ENCODE results near the gene GPR152. TPM values are rescaled to one million over a fixed set of nuclear protein-coding genes. Genes with fewer than 3 reads are reported as not detected.

The GPR152 gene
- total and polyA plus RNA-seq, 2 donors (not counting 3 experiments of a cell fraction or from before 2014, with no cell fraction given) = not detected

DNA sequence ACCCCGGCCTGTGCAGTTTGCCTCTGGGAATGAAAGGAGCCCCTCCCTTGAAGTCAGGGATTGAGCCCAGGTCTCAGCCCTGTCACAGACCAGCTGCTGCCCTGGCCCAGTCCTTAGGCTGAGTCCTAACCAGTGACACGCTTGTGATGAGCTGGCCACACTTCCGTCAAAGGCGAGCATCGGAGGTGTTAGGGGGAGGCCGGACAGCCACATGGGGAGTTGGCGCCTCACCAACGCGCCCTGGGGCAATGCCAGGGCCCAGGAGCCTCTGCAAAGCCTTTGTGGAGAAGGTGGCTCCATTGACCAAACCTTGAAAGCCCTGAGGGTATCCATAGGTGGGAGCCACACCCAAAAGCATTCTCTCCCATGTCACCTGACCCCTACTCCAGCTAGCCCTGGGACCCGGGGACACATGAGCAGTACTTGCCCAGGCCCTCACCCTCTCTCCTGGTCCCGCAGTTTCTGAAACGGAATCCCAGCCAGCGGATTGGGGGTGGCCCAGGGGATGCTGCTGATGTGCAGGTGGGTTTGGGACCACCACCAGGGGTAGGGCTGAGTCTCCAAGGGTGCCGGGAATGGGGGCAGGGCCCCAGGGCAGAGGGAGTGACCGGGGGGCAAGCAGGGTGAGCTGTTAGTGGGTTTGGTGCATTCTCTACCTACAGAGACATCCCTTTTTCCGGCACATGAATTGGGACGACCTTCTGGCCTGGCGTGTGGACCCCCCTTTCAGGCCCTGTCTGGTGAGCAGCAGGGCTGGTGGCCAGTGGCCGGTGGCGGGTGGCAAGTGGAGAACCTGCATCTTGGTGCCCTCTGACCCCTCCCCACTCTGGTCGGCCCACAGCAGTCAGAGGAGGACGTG, 18.8 kb downstream of the GPR152 start:
- Histone ChIP-seq H3K27ac (ENCODE audit: insufficient read depth, low read depth, low read length) (no peak overlapping the region), H3K9me1 (replicated peaks; ENCODE audit: control insufficient read depth, extremely low read depth, insufficient read depth, low read length) (no peaks in the 10 kb centered on the region), H3K4me3 (replicated peaks in 1 of 3; ENCODE audit: insufficient read depth in 1 of 3, low read depth in 1 of 3, low read length in 3 of 3) (no peak overlapping the region), H2AFZ (ENCODE audit: low read depth, low read length) (no peak overlapping the region), H3K9ac (replicated peaks; ENCODE audit: extremely low read depth, insufficient read depth, low read length) (no peak overlapping the region), H3K36me3 (ENCODE audit: control insufficient read depth in 2 of 2, extremely low read depth in 1 of 2, insufficient read depth in 2 of 2, low read length in 2 of 2) (peaks cover 0 to 35% of the 10 kb centered on the region in 2 experiments), H3K27me3 (ENCODE audit: control insufficient read depth in 2 of 2, insufficient read depth in 2 of 2, low read length in 2 of 2) (no peaks in the 10 kb centered on the region), H3K79me2 (ENCODE audit: control insufficient read depth, insufficient read depth, low read length) (peaks cover 7% of the 10 kb centered on the region), H3K4me1 (ENCODE audit: control insufficient read depth, extremely low read depth, insufficient read depth, low read length) (no peaks in the 10 kb centered on the region), H3K4me2 (ENCODE audit: insufficient read depth, low read length) (no peak overlapping the region), H3K9me3 (replicated peaks; ENCODE audit: control insufficient read depth, insufficient read depth, low read length) (no peaks in the 10 kb centered on the region), H4K20me1 (replicated peaks; ENCODE audit: control insufficient read depth, extremely low read depth, insufficient read depth, low read length) (no peaks in the 10 kb centered on the region)
- DNase-seq (ENCODE audit: low read depth, low spot score) (no peak), FAIRE-seq (no peak)
- TF ChIP-seq MYC (IDR thresholded peaks at IDR 0.05; ENCODE audit: low read depth, low read length) (no peak), GATA2 (IDR thresholded peaks at IDR 0.05; ENCODE audit: insufficient read depth, insufficient read length, low read depth, low read length) (no peak)
- TF ChIP-seq, protein P1, sequence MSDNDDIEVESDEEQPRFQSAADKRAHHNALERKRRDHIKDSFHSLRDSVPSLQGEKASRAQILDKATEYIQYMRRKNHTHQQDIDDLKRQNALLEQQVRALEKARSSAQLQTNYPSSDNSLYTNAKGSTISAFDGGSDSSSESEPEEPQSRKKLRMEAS (IDR thresholded peaks at IDR 0.05; ENCODE audit: insufficient read depth, insufficient read length) = no peak
- POLR2A ChIA-PET = no interaction called here
- BruUV-seq (replicated peaks) = no TSS peak
- CTCF ChIA-PET = no interaction called here
- dilution Hi-C loops (cut with MboI; ENCODE audit: extremely low pct_ligation_motif_present, low sequenced_read_pairs) (no loop called here), intact Hi-C loops (cut with micrococcal nuclease) (no loop called here)

DNA sequence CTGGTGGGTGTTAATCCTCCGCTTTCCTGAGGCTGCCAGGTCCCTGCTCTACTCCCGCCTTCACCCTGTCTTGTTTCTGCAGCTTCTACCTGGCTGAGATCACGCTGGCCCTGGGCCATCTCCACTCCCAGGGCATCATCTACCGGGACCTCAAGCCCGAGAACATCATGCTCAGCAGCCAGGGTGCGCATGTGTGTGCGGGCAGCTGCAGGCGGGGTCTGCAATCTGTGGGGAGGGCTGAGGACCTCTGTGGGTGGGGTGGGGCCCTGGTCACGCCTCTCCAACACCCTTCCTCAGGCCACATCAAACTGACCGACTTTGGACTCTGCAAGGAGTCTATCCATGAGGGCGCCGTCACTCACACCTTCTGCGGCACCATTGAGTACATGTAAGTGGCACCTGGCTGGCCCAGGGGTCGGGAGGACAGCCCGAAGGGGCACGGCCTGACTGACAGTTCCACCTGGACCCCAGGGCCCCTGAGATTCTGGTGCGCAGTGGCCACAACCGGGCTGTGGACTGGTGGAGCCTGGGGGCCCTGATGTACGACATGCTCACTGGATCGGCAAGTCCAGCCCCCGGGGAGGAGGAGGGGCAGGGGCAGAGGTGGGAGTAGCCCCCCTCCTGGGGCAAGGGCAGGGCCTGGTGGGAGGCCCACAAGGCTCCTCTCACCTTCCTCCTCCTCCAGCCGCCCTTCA, 19.7 kb downstream of the GPR152 start:
- no peak overlapping the region for H3K9ac ChIP-seq (replicated peaks; ENCODE audit: extremely low read depth, insufficient read depth, low read length)
- H3K27ac ChIP-seq (ENCODE audit: insufficient read depth, low read depth, low read length) = no peak overlapping the region
- no peaks in the 10 kb centered on the region for H3K9me1 ChIP-seq (replicated peaks; ENCODE audit: control insufficient read depth, extremely low read depth, insufficient read depth, low read length)
- ChIA-PET CTCF (no interaction called here), POLR2A (no interaction called here)
- peaks cover 0 to 35% of the 10 kb centered on the region in 2 experiments for H3K36me3 ChIP-seq (ENCODE audit: control insufficient read depth in 2 of 2, extremely low read depth in 1 of 2, insufficient read depth in 2 of 2, low read length in 2 of 2)
- no TSS peak for BruUV-seq (replicated peaks)
- no peaks in the 10 kb centered on the region for H3K9me3 ChIP-seq (replicated peaks; ENCODE audit: control insufficient read depth, insufficient read depth, low read length)
- H3K27me3 ChIP-seq (ENCODE audit: control insufficient read depth in 2 of 2, insufficient read depth in 2 of 2, low read length in 2 of 2) = no peaks in the 10 kb centered on the region
- H3K4me2 ChIP-seq (ENCODE audit: insufficient read depth, low read length) = no peak overlapping the region
- no peaks in the 10 kb centered on the region for H3K4me1 ChIP-seq (ENCODE audit: control insufficient read depth, extremely low read depth, insufficient read depth, low read length)
- H2AFZ ChIP-seq (ENCODE audit: low read depth, low read length) = no peak overlapping the region
- H4K20me1 ChIP-seq (replicated peaks; ENCODE audit: control insufficient read depth, extremely low read depth, insufficient read depth, low read length) = no peaks in the 10 kb centered on the region
- intact Hi-C loops (cut with micrococcal nuclease) (no loop called here), dilution Hi-C loops (cut with MboI; ENCODE audit: extremely low pct_ligation_motif_present, low sequenced_read_pairs) (no loop called here)
- DNase-seq (ENCODE audit: low read depth, low spot score) (no peak), FAIRE-seq (no peak)
- peaks cover 10% of the 10 kb centered on the region for H3K79me2 ChIP-seq (ENCODE audit: control insufficient read depth, insufficient read depth, low read length)
- no peak overlapping the region for H3K4me3 ChIP-seq (replicated peaks in 1 of 3; ENCODE audit: insufficient read depth in 1 of 3, low read depth in 1 of 3, low read length in 3 of 3)
- TF ChIP-seq JUN (IDR thresholded peaks at IDR 0.05; ENCODE audit: borderline replicate concordance, insufficient read depth, insufficient read length, low read depth) = no peak
- TF ChIP-seq POLR2A (IDR thresholded peaks at IDR 0.05; ENCODE audit: low read depth, low read length) = no peak
- TF ChIP-seq, protein P2, sequence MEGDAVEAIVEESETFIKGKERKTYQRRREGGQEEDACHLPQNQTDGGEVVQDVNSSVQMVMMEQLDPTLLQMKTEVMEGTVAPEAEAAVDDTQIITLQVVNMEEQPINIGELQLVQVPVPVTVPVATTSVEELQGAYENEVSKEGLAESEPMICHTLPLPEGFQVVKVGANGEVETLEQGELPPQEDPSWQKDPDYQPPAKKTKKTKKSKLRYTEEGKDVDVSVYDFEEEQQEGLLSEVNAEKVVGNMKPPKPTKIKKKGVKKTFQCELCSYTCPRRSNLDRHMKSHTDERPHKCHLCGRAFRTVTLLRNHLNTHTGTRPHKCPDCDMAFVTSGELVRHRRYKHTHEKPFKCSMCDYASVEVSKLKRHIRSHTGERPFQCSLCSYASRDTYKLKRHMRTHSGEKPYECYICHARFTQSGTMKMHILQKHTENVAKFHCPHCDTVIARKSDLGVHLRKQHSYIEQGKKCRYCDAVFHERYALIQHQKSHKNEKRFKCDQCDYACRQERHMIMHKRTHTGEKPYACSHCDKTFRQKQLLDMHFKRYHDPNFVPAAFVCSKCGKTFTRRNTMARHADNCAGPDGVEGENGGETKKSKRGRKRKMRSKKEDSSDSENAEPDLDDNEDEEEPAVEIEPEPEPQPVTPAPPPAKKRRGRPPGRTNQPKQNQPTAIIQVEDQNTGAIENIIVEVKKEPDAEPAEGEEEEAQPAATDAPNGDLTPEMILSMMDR (IDR thresholded peaks at IDR 0.05; ENCODE audit: extremely low read depth in 1 of 2, insufficient read depth in 1 of 2, low read depth in 1 of 2, low read length in 2 of 2) = no peak
- TF ChIP-seq MYC (IDR thresholded peaks at IDR 0.05; ENCODE audit: low read depth, low read length) = no peak
- TF ChIP-seq FOS (IDR thresholded peaks at IDR 0.05; ENCODE audit: borderline replicate concordance, insufficient read depth, low read length) = no peak
- no peak for TF ChIP-seq GATA2 (IDR thresholded peaks at IDR 0.05; ENCODE audit: insufficient read depth, insufficient read length, low read depth, low read length)
- TF ChIP-seq, protein P1 (IDR thresholded peaks at IDR 0.05; ENCODE audit: insufficient read depth, insufficient read length) = no peak
- TF ChIP-seq EZH2 (IDR thresholded peaks at IDR 0.05; ENCODE audit: borderline replicate concordance, low read depth, low read length, severe bottlenecking) = no peak
- no peak for TF ChIP-seq POLR2AphosphoS5 (IDR thresholded peaks at IDR 0.05; ENCODE audit: insufficient read depth, low read depth, low read length)

Data from endothelial cell of umbilical vein (primary cell).